T follicular helper cell (primary cell): ENCODE data around the gene LRRC7.

Source experiments
- DNase-seq: peaks from one replicate; pipeline ENCODE4 v3.0.0-alpha.2; 2020; ENCODE audit warnings: low read depth
- total RNA-seq, 2 experiments: gene quantifications; one replicate each; lab custom pipeline; 2026; lab: John Stamatoyannopoulos, UW

The LRRC7 gene
- 0 to 0.06 reads per million in 2 experiments for total RNA-seq

DNA sequence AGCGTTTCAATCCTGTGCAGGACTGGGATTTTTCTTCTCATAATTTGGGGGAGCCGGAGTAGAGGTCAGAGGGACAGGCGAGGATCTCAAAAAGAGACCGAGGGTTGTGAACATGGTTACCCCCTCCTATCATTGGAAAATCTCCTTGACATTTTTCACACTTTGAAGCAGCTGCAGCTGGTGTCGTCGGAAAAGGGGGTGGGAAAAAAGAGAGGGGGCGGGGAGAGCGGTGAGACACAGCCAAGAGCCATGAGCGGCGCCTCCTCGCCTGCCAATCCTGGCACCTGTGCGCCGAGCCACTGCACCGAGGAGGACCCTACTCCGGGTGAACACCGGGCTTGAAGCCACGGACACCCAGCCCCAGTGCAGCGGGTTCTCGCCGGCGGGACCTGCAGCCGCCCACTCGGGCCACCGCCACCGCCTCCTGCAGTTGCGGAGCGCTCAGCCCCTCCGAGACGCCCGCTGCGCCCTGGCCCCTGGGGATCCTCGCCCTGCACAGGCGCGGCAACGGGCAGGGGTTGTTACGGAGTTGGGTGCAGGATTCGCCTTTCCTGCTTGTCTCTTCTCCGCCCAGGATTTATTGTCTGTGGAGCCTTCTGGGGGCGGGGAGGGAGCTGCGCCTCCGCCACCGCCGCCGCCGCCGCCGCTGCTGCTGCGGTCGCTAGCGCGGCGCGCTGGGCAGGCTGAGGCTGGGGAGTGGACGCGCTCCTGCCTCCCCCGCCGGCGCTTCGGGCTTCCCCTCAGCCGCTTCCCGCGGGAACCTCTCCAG lies at the start of gene LRRC7:
Gene LRRC7 (plus strand): TSS at position 271 of the 769 bp plus-strand sequence. CDS start 718 bp downstream, outside the sequence.
- no peak for DNase-seq

- DNase-seq: no peak
Measured at GRCh38 chr1:69519006-69519405, 48.7 kb upstream of the LRRC7 start.

GRCh38 chr1:69520326-69520725 lies 47.4 kb upstream of the LRRC7 start:
- no peak for DNase-seq

DNA sequence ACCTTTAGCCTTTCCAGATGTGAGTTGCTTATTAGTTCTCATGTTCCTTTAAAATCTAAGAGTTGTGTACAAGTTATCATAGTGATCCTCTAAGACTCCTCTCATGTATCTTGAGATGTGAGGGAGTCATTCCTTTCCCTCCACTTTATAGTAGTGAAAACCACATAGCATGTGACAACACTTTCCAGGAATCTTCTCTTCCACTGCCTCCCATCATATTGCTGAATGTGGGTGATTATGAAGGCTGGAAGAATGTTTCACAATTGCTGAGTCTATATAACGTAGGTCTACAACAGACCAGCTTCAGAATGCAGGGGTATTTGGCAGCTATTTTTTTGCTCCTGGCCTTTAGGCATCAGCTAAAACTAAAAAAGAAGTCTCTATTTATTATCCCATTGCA lies 44.7 kb upstream of the LRRC7 start:
- DNase-seq: no peak

- DNase-seq: no peak
Measured at GRCh38 chr1:69523461-69523860, 44.3 kb upstream of the LRRC7 start.

DNA sequence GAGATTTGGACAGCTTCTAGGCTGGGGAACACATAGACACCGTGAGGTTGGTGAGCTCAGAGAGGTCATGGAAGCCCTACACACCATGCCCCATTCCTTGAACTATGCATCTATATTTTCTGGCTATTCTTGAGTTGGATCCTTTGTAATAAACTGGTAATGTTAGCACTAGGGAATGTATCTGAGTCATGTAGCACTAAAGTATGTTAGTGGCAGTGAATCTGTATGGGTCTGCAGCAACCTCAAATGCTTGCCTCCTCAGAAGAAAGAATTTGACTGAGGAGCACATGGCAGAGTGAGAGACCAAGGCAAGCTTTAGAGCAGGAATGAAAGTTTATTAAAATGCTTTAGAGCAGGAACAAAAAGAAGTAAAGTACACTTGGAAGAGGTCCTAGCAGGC lies 43.7 kb upstream of the LRRC7 start:
- no peak for DNase-seq

- no peak for DNase-seq
Measured at GRCh38 chr1:69527273-69527672, 40.4 kb upstream of the LRRC7 start.

GRCh38 chr1:69528376-69528775 lies 39.3 kb upstream of the LRRC7 start:
- no peak for DNase-seq

- DNase-seq: no peak
Measured at GRCh38 chr1:69533343-69533742, 34.4 kb upstream of the LRRC7 start.

DNA sequence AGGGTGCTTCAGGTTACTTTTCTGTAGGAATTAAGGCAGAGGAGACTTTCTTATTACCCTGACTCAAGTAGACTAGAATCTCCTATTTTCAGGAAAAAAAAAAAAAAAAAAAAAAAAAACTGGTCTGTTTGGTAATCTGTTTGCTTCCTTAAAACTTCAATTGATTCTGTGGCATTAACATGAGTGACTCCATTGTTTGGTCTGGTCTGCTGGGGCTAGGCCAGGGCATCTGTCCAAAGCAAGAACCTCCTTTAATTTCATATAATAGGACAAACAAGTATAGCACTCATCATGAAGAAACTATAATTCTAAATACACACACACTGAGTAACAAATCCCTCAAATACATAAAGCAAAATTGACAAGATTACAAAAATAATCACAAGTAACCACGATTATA lies 32.9 kb upstream of the LRRC7 start:
- no peak for DNase-seq

DNA sequence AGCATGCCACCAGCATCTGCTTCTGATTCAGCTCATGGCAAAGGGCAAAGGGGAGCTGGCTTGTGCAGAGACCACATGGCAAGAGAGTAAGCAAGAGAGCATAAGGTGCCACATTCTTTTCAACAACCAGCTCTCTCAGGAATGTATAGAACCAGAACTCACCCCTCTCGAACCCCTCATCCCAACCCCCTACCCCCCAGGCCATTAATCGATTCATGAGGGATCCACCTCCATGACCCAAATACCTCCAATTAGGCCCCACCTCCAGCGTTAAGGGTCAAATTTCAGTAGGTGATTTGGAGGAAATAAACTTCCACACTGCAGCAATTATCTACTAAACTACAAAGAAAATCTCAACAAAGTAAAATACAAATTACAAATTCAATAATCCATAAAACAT lies 32.2 kb upstream of the LRRC7 start:
- DNase-seq: no peak

DNA sequence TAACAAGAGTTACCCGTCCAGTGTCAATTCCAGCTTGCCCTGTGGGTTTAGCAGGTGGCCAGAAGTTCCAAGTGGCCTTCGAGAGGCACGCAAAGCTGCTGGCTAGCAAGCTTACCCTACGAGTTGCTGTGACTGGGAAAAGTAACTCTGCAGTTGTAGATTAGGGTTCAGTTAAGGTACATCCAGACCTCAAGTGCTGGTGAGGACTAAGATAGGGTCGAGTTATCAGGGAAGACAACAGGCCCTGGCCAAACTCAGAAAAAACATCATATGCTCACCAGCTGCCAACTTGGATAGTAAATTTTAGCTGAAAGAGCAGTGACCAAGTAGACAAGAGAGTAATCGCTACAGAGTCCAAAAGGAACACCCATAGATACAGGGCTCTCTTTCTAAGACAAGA lies 27.7 kb upstream of the LRRC7 start:
- no peak for DNase-seq

- DNase-seq: no peak
Measured at GRCh38 chr1:69551476-69552324, 16.0 kb upstream of the LRRC7 start.

GRCh38 chr1:69553726-69554125 lies 14.0 kb upstream of the LRRC7 start:
- DNase-seq: no peak

GRCh38 chr1:69568421-69569174 lies 876 bp downstream of the LRRC7 start:
- DNase-seq: no peak

DNA sequence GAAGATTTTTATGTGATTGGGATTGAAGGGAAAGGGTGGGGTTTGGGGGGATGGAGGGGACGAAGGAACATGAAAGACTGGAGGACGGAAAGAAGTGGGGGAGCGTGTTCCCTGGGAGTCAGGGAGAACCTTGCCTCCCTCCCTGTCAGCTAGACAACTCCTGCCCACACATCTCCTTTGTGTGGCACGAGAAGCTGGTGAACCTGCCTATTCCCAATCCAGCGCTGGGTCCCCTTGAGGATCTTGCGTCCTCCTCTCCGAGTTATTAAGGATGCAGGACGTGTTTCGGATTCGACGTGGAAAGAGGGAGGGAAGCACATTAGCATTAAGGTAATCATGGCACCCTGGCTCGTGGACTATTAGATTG lies 1.4 kb downstream of the LRRC7 start:
- no peak for DNase-seq

DNA sequence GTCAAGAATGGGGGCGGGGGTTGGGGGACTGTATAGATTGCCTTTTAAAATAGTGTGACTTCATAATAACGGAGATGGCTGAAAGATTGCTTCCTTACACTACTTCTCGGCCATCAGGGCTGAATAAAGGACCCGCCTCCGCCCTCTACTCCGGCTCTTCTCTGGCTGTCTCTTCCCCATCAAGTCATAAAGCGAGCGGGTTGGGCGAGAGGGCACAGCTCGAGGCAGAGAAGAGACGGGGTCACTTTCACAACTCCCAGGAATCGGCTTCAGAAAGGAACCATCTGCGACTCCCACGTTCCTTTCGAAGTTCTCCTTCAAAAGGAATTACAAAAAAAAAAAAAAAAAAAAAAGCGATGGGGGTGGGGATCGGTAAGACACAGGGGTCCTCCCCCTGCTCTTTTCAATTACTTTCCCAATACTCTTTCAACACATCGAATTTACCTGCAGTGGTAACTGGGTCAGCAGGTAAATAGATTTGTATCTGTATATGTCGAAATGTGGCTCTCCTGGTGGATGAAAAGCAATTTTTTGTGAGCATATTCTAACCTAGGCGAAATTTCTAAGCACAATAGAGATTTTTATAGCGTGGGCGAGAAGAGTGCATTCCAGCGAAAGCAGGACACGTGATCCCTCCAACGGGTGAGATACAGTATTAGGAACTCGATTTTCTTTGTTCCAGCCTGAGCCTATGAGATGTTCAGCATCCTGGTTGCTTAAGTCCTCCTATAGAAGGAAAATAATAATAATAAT lies 2.0 kb downstream of the LRRC7 start:
- DNase-seq: no peak

GRCh38 chr1:69570356-69570755 lies 2.6 kb downstream of the LRRC7 start:
- DNase-seq: no peak

GRCh38 chr1:69572921-69573320 lies 5.2 kb downstream of the LRRC7 start:
- DNase-seq: no peak

GRCh38 chr1:69573911-69574310 lies 6.2 kb downstream of the LRRC7 start:
- DNase-seq: no peak

DNA sequence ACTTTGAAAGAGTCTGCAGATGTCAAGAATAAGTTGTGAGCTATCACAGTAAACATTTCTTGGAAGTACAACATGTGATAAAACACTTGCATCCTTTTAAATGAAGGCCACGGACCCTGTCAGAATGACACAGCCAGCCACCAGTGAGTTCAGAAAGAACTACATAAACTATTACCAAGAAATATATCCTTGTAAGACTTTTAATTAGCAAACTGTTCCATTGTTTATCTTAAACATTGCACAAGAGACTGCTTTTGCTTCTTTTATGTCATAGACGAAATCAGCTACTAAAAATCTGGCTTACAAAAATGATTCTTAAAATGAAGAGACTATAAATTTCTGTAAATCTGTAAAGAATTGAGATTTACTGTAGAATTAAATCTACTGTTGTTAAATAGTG lies 17.9 kb downstream of the LRRC7 start:
- DNase-seq: no peak

DNA sequence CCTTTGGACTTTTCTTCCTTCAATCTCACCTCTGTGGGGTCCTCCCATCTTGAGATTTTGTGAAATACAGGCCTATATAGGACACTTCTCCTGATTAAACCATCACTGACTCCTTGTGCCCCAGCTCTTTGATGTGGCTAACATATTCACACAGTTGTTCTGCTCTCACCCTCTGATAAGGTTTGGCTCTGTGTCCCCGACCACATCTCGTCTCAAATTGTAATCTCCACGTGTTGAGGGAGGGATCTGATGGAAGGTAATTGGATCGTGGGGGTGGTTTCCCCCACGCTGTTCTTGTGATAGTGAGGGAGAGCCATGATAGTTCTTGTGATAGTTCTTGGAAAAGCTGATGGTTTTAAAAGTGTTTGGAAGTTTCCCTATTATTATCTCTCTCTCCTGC lies 19.7 kb downstream of the LRRC7 start:
- DNase-seq: no peak
